22Rv1 (cell line): ENCODE results near the gene IPCEF1.

Experiments used
- ZFX ChIP-seq: fragments of 450-650 bp; IDR thresholded peaks from 2 replicates; pipeline ENCODE4 v1.6.1; 2017; ENCODE audit warnings: antibody characterized with exemption, borderline replicate concordance
- TF ChIP-seq, protein P1 (sequence below): fragments of 450-650 bp; IDR thresholded peaks from 2 replicates; pipeline ENCODE4 v1.5.1; 2017; ENCODE audit warnings: mild to moderate bottlenecking

DNA sequence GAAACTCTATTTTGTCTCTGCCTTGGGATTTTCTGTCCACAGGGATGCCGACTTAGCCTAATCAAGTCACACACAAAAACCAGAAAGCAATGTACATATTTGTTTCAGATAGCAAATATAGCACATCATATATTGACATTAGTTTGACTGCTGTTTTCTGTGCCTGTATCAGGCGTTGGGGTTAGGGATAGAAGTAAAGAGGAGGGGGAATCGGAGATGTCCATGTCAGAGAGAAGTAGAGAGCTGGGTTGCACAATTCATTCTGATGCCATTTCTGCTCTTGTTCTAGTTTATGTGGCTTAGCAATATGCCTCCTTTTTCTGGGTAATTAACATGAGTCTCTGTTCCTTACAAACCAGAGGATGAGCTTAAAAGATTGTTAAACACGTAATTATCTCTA, 14.7 kb upstream of the IPCEF1 start:
- TF ChIP-seq, protein P1, sequence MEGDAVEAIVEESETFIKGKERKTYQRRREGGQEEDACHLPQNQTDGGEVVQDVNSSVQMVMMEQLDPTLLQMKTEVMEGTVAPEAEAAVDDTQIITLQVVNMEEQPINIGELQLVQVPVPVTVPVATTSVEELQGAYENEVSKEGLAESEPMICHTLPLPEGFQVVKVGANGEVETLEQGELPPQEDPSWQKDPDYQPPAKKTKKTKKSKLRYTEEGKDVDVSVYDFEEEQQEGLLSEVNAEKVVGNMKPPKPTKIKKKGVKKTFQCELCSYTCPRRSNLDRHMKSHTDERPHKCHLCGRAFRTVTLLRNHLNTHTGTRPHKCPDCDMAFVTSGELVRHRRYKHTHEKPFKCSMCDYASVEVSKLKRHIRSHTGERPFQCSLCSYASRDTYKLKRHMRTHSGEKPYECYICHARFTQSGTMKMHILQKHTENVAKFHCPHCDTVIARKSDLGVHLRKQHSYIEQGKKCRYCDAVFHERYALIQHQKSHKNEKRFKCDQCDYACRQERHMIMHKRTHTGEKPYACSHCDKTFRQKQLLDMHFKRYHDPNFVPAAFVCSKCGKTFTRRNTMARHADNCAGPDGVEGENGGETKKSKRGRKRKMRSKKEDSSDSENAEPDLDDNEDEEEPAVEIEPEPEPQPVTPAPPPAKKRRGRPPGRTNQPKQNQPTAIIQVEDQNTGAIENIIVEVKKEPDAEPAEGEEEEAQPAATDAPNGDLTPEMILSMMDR, result no peak
- TF ChIP-seq ZFX, result no peak
